ENCODE data around the gene RTL10. TPM values are rescaled to one million over a fixed set of nuclear protein-coding genes. Genes with fewer than 3 reads are reported as not detected.

The RTL10 gene
- polyA plus RNA-seq, 1 experiment = 9.5 TPM

DNA sequence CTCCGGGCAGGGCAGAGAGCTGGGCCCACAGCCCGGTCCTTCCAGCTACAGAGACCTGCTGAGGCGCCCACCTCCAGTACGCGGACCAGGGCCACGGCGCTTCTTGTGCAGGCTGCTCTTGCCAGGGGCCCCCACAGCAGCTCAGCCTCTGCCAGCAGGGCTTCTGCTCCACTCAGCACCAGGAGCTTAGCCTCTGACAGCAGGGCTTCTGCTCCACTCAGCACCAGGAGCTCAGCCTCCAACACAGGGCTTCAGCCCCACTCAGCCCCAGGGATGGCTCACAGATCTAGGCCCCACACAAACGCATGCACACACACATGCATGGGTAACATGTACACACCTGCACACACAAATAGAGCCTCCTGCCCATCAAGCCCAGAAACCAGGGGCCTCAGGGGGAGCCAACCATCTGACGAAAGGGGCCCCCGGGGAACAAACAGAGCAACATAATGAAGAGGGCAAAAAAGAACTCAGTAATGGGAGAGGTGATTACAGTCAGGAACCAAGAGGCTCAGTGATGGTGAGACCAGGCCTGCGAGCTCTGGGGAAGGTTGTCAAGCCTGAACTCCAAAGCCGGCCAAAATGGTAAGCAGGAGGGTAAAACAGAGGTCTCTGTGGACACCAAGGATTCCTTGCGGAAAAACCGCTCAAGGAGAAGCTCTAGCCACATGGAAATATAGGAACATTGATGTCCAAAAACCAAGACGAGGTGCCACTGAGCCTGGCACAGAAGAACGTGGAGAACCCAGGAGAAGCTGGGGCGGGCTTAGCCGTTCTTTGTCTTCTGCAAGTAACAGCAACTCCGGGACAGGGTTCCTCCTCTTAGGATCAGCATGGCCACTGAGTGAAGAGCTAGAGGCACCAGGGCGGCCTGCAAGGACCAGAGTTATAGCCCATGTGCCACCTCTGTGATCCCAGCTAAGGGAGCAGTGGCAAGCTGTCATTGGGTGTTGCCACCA lies 46.5 kb downstream of the RTL10 start:
- H3K27ac ChIP-seq (ENCODE audit: low read depth, low read length) = no peak overlapping the region
- no peaks in the 10 kb centered on the region for H3K27me3 ChIP-seq (ENCODE audit: control insufficient read depth, insufficient read depth, low read length)
- DNase-seq (ENCODE audit: low read depth, low spot score) = no peak
- H3K9me3 ChIP-seq (ENCODE audit: control insufficient read depth, insufficient read depth, low read length) = no peaks in the 10 kb centered on the region; the same call in 1 of the 2 replicates
- ChIA-PET POLR2A (no interaction called here), CTCF (interaction anchor here (0.5 to 0.7 kb wide), 2 partner anchors 15 to 146 kb away, joined by 4 to 7 read pairs; no protein-coding TSS in a partner anchor)
- no peak overlapping the region for H3K4me3 ChIP-seq (ENCODE audit: low read depth, low read length)
- TF ChIP-seq, protein P1, sequence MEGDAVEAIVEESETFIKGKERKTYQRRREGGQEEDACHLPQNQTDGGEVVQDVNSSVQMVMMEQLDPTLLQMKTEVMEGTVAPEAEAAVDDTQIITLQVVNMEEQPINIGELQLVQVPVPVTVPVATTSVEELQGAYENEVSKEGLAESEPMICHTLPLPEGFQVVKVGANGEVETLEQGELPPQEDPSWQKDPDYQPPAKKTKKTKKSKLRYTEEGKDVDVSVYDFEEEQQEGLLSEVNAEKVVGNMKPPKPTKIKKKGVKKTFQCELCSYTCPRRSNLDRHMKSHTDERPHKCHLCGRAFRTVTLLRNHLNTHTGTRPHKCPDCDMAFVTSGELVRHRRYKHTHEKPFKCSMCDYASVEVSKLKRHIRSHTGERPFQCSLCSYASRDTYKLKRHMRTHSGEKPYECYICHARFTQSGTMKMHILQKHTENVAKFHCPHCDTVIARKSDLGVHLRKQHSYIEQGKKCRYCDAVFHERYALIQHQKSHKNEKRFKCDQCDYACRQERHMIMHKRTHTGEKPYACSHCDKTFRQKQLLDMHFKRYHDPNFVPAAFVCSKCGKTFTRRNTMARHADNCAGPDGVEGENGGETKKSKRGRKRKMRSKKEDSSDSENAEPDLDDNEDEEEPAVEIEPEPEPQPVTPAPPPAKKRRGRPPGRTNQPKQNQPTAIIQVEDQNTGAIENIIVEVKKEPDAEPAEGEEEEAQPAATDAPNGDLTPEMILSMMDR (IDR thresholded peaks at IDR 0.05; ENCODE audit: low read depth, low read length) = no peak

DNA sequence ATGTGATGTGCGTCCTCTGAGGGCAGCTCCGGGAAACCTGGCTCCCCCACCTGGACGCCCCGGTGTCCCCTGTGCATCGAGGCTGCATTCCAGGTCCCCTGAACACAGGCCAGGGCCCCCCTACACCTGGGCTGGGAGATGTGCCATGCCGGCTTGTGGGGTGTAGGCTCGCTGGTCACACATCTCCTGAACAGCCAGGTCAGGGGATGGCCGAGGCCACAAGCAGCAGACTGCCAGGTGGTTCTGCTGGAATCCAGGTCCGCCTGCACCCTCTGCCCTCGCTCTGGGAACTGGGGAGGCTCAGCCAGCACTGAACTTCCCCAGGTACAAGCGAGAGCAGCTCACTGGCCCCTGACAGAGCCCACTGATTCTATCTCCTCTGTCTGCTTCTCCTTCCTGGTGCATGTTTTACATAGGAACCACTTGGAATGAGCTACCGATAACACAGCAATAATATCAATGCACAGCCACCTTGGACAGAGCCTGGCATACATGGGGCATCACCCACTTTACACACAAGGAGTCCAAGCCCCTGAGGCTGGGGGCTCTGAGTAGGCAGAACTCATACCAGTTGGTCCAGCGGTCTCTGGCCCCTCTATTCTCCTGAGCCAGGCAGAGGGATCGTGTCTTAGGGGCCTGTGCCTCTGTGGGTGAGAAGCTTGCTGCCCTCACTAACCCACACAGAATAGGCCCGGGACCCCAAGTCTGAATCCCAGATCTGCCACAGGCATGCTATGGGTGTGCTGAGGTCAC lies 47.3 kb downstream of the RTL10 start:
- TF ChIP-seq, protein P1 (IDR thresholded peaks at IDR 0.05; ENCODE audit: low read depth, low read length) = no peak
- Histone ChIP-seq H3K27me3 (ENCODE audit: control insufficient read depth, insufficient read depth, low read length) (no peaks in the 10 kb centered on the region), H3K4me3 (ENCODE audit: low read depth, low read length) (no peak overlapping the region), H3K27ac (ENCODE audit: low read depth, low read length) (no peak overlapping the region), H3K9me3 (ENCODE audit: control insufficient read depth, insufficient read depth, low read length) (no peaks in the 10 kb centered on the region; the same call in 1 of the 2 replicates)
- no peak for DNase-seq (ENCODE audit: low read depth, low spot score)
- ChIA-PET CTCF (interaction anchor here (0.5 kb wide), 1 partner anchor 14 kb away, joined by 7 read pairs; no protein-coding TSS in a partner anchor), POLR2A (no interaction called here)

DNA sequence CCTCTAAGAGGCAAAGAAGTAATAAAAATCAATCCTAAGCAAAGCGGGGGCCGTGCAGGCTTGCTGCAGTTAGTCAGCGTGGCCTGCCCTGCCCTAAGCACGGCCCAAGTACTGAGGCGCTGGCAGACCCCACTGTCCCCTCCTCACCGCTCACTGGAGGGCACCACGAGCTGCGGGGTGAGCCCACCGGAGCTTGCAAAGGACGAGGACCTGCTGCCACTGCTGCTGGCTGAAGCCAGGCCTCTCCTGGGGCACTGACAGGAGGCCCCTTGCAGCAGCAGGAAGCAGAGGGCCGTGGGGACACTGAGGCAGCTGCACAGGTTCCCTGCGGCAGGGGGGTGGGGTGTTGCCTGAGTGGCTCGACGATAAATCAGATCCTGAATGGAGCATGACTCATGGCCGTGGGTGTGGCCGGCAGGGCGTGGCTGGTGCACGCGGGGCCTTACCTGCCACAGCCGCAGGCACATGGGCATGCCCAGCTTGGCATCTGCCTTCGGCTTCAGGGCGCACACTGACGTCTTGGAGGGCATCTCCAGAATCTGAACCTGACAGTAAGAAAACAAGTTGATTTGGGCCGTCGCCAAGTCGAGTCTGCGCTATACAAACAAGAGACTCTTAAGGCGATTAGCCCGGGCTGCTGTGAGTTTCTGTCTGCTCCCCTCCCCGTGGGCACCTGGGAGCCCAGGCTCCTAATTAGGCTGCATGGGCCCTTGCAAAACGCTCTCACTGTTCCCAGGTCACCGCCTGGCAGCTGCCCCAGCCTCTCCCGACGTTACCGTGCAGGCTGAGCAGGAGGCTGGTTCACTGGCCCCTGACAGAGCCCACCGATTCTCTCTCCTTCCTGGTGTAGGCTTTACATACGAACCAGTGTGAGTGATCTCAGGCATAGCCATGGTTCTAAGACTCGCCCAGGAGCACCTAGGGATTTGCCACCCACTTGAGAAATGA lies 48.2 kb downstream of the RTL10 start:
- TF ChIP-seq, protein P1 (IDR thresholded peaks at IDR 0.05; ENCODE audit: low read depth, low read length) = no peak
- POLR2A ChIA-PET = no interaction called here
- Histone ChIP-seq H3K27me3 (ENCODE audit: control insufficient read depth, insufficient read depth, low read length) (no peaks in the 10 kb centered on the region), H3K9me3 (ENCODE audit: control insufficient read depth, insufficient read depth, low read length) (no peaks in the 10 kb centered on the region; the same call in 1 of the 2 replicates), H3K27ac (ENCODE audit: low read depth, low read length) (no peak overlapping the region), H3K4me3 (ENCODE audit: low read depth, low read length) (no peak overlapping the region)
- DNase-seq (ENCODE audit: low read depth, low spot score) = no peak
- CTCF ChIA-PET = no interaction called here

DNA sequence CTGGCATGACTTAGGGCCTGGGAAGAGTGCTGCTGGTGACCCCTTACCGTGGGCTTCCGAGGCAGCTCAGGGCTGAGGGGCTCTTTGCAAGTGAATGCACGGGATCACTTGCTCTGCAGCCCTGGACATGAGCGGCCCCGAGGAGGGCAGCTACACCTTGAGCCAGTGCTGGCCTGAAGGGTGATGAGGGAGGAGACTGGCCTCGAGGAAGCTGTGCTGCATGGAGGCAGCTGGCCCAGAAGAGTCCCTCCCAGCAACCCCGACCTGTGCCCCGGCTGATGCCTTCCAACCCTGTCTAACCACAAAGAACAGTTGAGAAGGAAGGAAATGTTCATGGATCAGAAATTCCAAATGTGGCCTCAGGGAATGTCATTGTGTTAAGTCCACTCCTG lies 48.9 kb downstream of the RTL10 start:
- TF ChIP-seq, protein P1 (IDR thresholded peaks at IDR 0.05; ENCODE audit: low read depth, low read length) = no peak
- ChIA-PET CTCF (no interaction called here), POLR2A (no interaction called here)

More for the DNA sequence above, 48.9 kb downstream of the RTL10 start:
- H3K9me3 ChIP-seq (ENCODE audit: control insufficient read depth, insufficient read depth, low read length) = no peaks in the 10 kb centered on the region; the same call in 1 of the 2 replicates
- no peaks in the 10 kb centered on the region for H3K27me3 ChIP-seq (ENCODE audit: control insufficient read depth, insufficient read depth, low read length)
- H3K4me3 ChIP-seq (ENCODE audit: low read depth, low read length) = no peak overlapping the region
- no peak for DNase-seq (ENCODE audit: low read depth, low spot score)
- H3K27ac ChIP-seq (ENCODE audit: low read depth, low read length) = no peak overlapping the region

Other genes starting within 250 kb of the RTL10 start
- 13.1 and 15.5 TPM in 2 replicates for gene SEPTIN5, start 140.4 kb downstream of the RTL10 start, polyA plus RNA-seq (2011; rRNA removed)
- gene GP1BB, start 131.3 kb downstream of the RTL10 start, polyA plus RNA-seq (2011; rRNA removed) = 0.20 and 0.60 TPM in 2 replicates
- not detected in 2 replicates for gene TBX1, start 94.1 kb downstream of the RTL10 start, polyA plus RNA-seq (2011; rRNA removed)
- 1.3 and 1.6 TPM in 2 replicates for gene GNB1L, start within 50 bp of the RTL10 start, polyA plus RNA-seq (2011; rRNA removed)
- 79.4 and 105 TPM in 2 replicates for gene COMT, start 86.9 kb upstream of the RTL10 start, polyA plus RNA-seq (2011; rRNA removed)
- gene TXNRD2, start 86.9 kb upstream of the RTL10 start, polyA plus RNA-seq (2011; rRNA removed) = 13.3 and 15.8 TPM in 2 replicates
- 5.6 and 8.2 TPM in 2 replicates for gene ARVCF, start 161.9 kb upstream of the RTL10 start, polyA plus RNA-seq (2011; rRNA removed)
- 21.3 and 27.5 TPM in 2 replicates for gene TANGO2, start 166.2 kb upstream of the RTL10 start, polyA plus RNA-seq (2011; rRNA removed)
- 22.0 and 22.8 TPM in 2 replicates for gene DGCR8, start 225.4 kb upstream of the RTL10 start, polyA plus RNA-seq (2011; rRNA removed)